Thyroid gland (tissue), 4 donors: Measurements from ENCODE around the gene NCBP3. TPM values are rescaled to one million over a fixed set of nuclear protein-coding genes. Genes with fewer than 3 reads are reported as not detected.

Experiments
- DNase-seq, 2 donors: peaks; one replicate each; pipeline ENCODE4 v3.0.0-alpha.2; 2019
- H3K27ac ChIP-seq, 3 donors: fragments of 200-600 bp; sonication (generic); 1 replicate in 2 of 3; 2 replicates in 1 of 3; pipeline ENCODE4 v1.5.1; 2016 to 2019; ENCODE audit warnings: mild to moderate bottlenecking in 1 of 3, moderate library complexity in 1 of 3
- H3K27me3 ChIP-seq: fragments of 200-600 bp; sonication (generic); one replicate; pipeline ENCODE4 v1.5.1; 2019
- H3K36me3 ChIP-seq, 2 donors: fragments of 200-600 bp; sonication (generic); one replicate each; pipeline ENCODE4 v1.5.1; 2016 to 2019
- H3K4me1 ChIP-seq, 2 donors: fragments of 200-600 bp; sonication (generic); one replicate each; pipeline ENCODE4 v1.5.1; 2017 to 2019
- H3K4me3 ChIP-seq, 3 donors: fragments of 200-600 bp; sonication (generic); replicated peaks in 1 of 3; 1 replicate in 2 of 3; 2 replicates in 1 of 3; pipeline ENCODE4 v1.5.1; 2016; ENCODE audit warnings: mild to moderate bottlenecking in 1 of 3
- H3K9me3 ChIP-seq: fragments of 200-600 bp; sonication (generic); one replicate; pipeline ENCODE4 v1.5.1; 2017
- POLR2A ChIP-seq, 2 donors: fragments of 450-650 bp; IDR thresholded peaks; one replicate each; pipeline ENCODE4 v1.6.1; 2017; ENCODE audit warnings: antibody characterized with exemption in 2 of 2, mild to moderate bottlenecking in 2 of 2, moderate library complexity in 1 of 2
- WGBS, 2 donors: methylation state at CpG; one replicate each; pipeline ENCODE4 v1.1.5; 2017; 5-methylcytosine and 5-hydroxymethylcytosine counted together
- intact Hi-C: fragments of 100-400 bp; cut with DNase I; formaldehyde crosslinking; loops from one replicate; pipeline ENCODE4 v1.15.1; 2023
- total RNA-seq, 4 donors: library from RNA; depleted of rRNA; stranded (reverse); fragments of >200 nt; gene quantifications; one replicate each; pipeline ENCODE4 v1.2.3, GENCODE V29; 2016
- TF ChIP-seq, protein P1 (sequence below), 6 experiments: fragments of 200-600 bp in 3 of 6; fragments of 450-650 bp in 3 of 6; sonication (generic) in 3 of 6; IDR thresholded peaks; one replicate each; pipeline ENCODE4 v1.5.1; 2016 to 2019; ENCODE audit warnings: antibody characterized with exemption in 6 of 6, mild to moderate bottlenecking in 2 of 6, inconsistent platforms in 1 of 6, moderate library complexity in 1 of 6

Gene NCBP3
- total RNA-seq, 4 donors from 2014 or later = 28.4 to 265 (median 36.1) TPM

- TF ChIP-seq POLR2A (IDR thresholded peaks at IDR 0.05) = no peak
- TF ChIP-seq, protein P1, sequence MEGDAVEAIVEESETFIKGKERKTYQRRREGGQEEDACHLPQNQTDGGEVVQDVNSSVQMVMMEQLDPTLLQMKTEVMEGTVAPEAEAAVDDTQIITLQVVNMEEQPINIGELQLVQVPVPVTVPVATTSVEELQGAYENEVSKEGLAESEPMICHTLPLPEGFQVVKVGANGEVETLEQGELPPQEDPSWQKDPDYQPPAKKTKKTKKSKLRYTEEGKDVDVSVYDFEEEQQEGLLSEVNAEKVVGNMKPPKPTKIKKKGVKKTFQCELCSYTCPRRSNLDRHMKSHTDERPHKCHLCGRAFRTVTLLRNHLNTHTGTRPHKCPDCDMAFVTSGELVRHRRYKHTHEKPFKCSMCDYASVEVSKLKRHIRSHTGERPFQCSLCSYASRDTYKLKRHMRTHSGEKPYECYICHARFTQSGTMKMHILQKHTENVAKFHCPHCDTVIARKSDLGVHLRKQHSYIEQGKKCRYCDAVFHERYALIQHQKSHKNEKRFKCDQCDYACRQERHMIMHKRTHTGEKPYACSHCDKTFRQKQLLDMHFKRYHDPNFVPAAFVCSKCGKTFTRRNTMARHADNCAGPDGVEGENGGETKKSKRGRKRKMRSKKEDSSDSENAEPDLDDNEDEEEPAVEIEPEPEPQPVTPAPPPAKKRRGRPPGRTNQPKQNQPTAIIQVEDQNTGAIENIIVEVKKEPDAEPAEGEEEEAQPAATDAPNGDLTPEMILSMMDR (IDR thresholded peaks at IDR 0.05) = no peak
- Histone ChIP-seq H3K36me3 (no peaks in the 10 kb centered on the region), H3K4me1 (peaks cover 5 to 15% of the 10 kb centered on the region in 2 donors), H3K4me3 (no peak overlapping the region), H3K27ac (no peak overlapping the region), H3K27me3 (no peaks in the 10 kb centered on the region), H3K9me3 (no peaks in the 10 kb centered on the region)
- 88 to 89% methylated on average over 5 to 6 of the region's 7 CpGs for WGBS, 2 donors
- intact Hi-C loops = no loop called here
- no peak for DNase-seq
Measured at GRCh38 chr17:3801347-3801746, 44.7 kb downstream of the NCBP3 start.

- H3K27ac ChIP-seq = no peak within 1 kb of the TSS
Measured at GRCh38 chr17:3800362-3801271, 45.4 kb downstream of the NCBP3 start, which contains the start of gene ITGAE. Gene ITGAE (minus strand): TSS chr17:3801188. CDS start chr17:3801144, 44 bp downstream.

GRCh38 chr17:3799181-3799945, 46.7 kb downstream of the NCBP3 start:
- no peaks in the 10 kb centered on the region for H3K9me3 ChIP-seq
- no peak overlapping the region for H3K4me3 ChIP-seq
- DNase-seq = no peak
- no peaks in the 10 kb centered on the region for H3K36me3 ChIP-seq
- H3K27ac ChIP-seq = no peak overlapping the region
- peaks cover 0 to 8% of the 10 kb centered on the region in 2 donors for H3K4me1 ChIP-seq
- TF ChIP-seq, protein P1 (IDR thresholded peaks at IDR 0.05) = no peak
- no peak for TF ChIP-seq POLR2A (IDR thresholded peaks at IDR 0.05)
- H3K27me3 ChIP-seq = no peaks in the 10 kb centered on the region
- intact Hi-C loops = no loop called here
- 86 to 97% methylated on average over 8 to 9 of the region's 12 CpGs for WGBS, 2 donors

More at GRCh38 chr17:3800362-3801271, 45.4 kb downstream of the NCBP3 start, which contains the start of gene ITGAE:
- 64 to 81% methylated on average over 7 to 13 of the region's 17 CpGs for WGBS, 2 donors
- no peaks in the 10 kb centered on the region for H3K36me3 ChIP-seq
- H3K9me3 ChIP-seq = no peaks in the 10 kb centered on the region
- no peak within 1 kb of the TSS for H3K4me3 ChIP-seq
- H3K27me3 ChIP-seq = no peaks in the 10 kb centered on the region
- intact Hi-C loops = no loop called here
- no peak for TF ChIP-seq POLR2A (IDR thresholded peaks at IDR 0.05)
- TF ChIP-seq, protein P1 (IDR thresholded peaks at IDR 0.05) = no peak
- peaks cover 5 to 15% of the 10 kb centered on the region in 2 donors for H3K4me1 ChIP-seq
- DNase-seq = no peak

DNA sequence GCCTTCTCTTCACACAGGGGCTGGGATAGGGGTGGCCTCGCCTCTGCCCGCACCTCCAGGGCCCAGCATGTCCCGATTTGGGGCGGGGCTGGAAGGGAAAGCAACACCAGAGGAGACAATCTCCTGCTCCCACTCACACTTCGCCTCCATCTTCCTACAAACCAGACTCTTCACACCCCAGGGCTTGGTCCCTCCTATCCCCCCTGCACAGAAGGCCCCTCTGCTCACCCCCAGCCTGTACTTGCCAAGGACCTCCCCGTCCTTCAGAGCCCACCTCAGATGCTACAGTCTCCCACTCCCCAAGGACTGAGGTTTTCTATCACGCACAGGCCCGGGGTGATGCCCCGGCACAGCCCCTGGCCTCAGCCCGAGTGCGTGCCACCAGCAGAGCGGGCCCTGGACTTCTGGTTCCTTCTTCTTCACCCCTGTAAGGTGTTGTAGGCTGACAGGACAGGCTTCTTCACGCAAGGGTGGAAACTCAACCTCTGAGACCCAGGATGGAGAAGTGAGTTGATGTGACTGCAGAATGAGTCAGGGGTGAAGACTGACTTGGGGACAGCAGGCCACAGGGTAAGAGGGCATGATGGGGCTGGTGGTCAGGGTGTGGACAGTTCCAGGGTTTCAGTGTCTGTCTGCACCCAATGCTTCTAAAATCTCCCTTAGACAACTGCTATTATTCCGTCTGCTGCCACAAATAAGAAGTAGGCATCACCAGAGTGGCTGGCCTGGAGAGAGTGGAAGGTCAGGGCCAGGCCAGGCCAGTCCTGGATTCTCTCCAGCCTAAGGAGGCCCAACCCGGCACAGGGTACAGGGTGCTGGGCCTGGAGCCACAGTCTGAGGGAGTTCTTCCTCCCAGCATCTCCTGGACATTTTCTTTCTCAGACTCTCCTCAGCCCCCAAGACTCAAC, 47.5 kb downstream of the NCBP3 start:
- 87 to 88% methylated on average over 15 of the region's 15 CpGs for WGBS, 2 donors
- H3K27me3 ChIP-seq = no peaks in the 10 kb centered on the region
- H3K4me1 ChIP-seq = no peaks in the 10 kb centered on the region
- TF ChIP-seq, protein P1 (IDR thresholded peaks at IDR 0.05) = no peak
- no peak for TF ChIP-seq POLR2A (IDR thresholded peaks at IDR 0.05)
- H3K27ac ChIP-seq = no peak overlapping the region
- H3K36me3 ChIP-seq = no peaks in the 10 kb centered on the region
- H3K9me3 ChIP-seq = no peaks in the 10 kb centered on the region
- intact Hi-C loops = no loop called here
- no peak for DNase-seq
- H3K4me3 ChIP-seq = no peak overlapping the region
